ENCODE data around the gene PRR20G. TPM values are rescaled to one million over a fixed set of nuclear protein-coding genes. Genes with fewer than 3 reads are reported as not detected.
"Not testable (repeated sequence)": the region's sequence is repeated elsewhere in the genome, so short reads cannot be mapped to it uniquely, and the experiment has no call there.

The PRR20G gene
- total and polyA plus RNA-seq, 2 experiments from 2014 or later = not detected

DNA sequence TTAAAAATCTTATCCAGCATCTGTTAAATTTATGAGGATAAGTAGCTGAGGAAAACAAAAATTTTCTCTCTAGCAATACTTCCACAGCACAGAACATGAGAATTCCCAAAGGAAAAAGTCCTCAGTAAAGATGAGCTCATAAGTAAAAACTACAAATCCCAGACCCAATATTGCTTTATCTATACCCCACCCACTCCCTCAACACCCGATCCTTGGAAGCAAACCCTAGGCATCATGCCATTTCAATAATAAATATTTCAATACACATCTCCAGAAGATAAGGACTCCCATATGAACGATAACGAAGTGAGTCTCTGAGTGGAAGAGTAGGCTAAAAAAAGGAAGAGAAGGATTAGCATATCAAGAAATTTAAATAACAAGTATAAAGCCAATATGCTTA is 8.3 kb upstream of the PRR20G start:
- H3K4me2 ChIP-seq = no peak overlapping the region
- no peaks in the 10 kb centered on the region for H4K20me1 ChIP-seq (ENCODE audit: insufficient read depth, poor library complexity, severe bottlenecking)
- peaks cover 1% of the 10 kb centered on the region for H3K27me3 ChIP-seq
- H3K27ac ChIP-seq = no peak overlapping the region
- no peaks in the 10 kb centered on the region for H3K79me2 ChIP-seq
- H3K4me1 ChIP-seq (ENCODE audit: insufficient read depth) = no peaks in the 10 kb centered on the region
- no peaks in the 10 kb centered on the region for H3K36me3 ChIP-seq (replicated peaks; ENCODE audit: insufficient read depth, low read depth)
- no peaks in the 10 kb centered on the region for H3K9me3 ChIP-seq (ENCODE audit: low read depth)
- H3K4me3 ChIP-seq = no peak overlapping the region
- H3K9me2 ChIP-seq (replicated peaks; ENCODE audit: insufficient read depth) = no peaks in the 10 kb centered on the region
- no peak overlapping the region for H2AFZ ChIP-seq
- TF ChIP-seq EZH2 (IDR thresholded peaks at IDR 0.05; ENCODE audit: borderline replicate concordance) (no peak), CTCF (IDR thresholded peaks at IDR 0.05; ENCODE audit: poor library complexity) (no peak), EZH2phosphoT487 (IDR thresholded peaks at IDR 0.05; ENCODE audit: low read depth, severe bottlenecking, unreplicated experiment) (no peak)
- WGBS (ENCODE audit: low lambda C conversion rate, missing lambda C conversion rate) = 88% methylated on average over 3 of the region's 3 CpGs
- no peak for DNase-seq (ENCODE audit: low spot score)

DNA sequence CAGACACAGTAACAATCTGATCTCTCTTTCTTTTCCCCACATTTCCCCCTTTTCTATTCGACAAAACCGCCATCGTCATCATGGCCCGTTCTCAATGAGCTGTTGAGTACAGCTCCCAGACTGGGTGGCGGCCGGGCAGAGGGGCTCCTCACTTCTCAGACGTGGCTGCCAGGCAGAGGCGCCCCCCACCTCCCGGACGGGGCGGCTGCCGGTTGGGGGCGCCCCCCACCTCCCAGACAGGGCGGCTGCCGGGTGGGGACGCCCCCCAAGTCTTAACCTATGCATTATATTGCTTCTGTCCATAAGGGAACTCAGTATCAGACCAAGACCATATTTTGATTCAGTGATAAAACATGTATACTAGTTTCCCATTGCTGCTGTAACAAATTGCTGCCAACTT is 5.8 kb upstream of the PRR20G start:
- H3K27me3 ChIP-seq; H4K20me1 ChIP-seq (ENCODE audit: insufficient read depth, poor library complexity, severe bottlenecking); H3K4me3 ChIP-seq; H3K79me2 ChIP-seq; H3K9me2 ChIP-seq (replicated peaks; ENCODE audit: insufficient read depth); H3K4me1 ChIP-seq (ENCODE audit: insufficient read depth); H3K4me2 ChIP-seq; H3K36me3 ChIP-seq (replicated peaks; ENCODE audit: insufficient read depth, low read depth); DNase-seq (ENCODE audit: low spot score); H3K27ac ChIP-seq; H3K9me3 ChIP-seq (ENCODE audit: low read depth); H2AFZ ChIP-seq: not testable (repeated sequence)
- WGBS (ENCODE audit: low lambda C conversion rate, missing lambda C conversion rate) = 87% methylated on average over 14 of the region's 16 CpGs

DNA sequence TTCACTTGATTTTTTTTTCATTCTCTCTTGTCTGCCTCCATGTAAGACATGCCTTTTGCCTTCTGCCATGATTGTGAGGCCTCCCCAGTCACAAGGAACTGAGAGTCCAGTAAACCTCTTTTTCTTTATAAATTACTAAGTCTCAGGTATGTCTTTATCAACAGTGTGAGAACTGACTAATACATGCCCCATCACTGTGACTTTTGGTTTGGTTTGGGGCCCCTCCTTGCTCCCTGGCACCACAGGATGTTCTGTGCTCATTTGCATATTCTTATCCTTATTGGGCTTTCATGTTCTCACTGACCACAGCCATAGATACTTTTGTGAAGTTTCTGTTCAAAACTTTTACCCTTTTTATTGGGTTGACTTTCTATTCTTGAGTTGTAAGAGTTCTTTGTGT is 3.8 kb upstream of the PRR20G start:
- Histone ChIP-seq H4K20me1 (ENCODE audit: insufficient read depth, poor library complexity, severe bottlenecking) (no peaks in the 10 kb centered on the region), H3K27me3 (no peaks in the 10 kb centered on the region), H2AFZ (no peak overlapping the region), H3K36me3 (replicated peaks; ENCODE audit: insufficient read depth, low read depth) (no peaks in the 10 kb centered on the region), H3K9me3 (ENCODE audit: low read depth) (no peaks in the 10 kb centered on the region), H3K9me2 (replicated peaks; ENCODE audit: insufficient read depth) (no peaks in the 10 kb centered on the region), H3K4me1 (ENCODE audit: insufficient read depth) (no peaks in the 10 kb centered on the region), H3K79me2 (no peaks in the 10 kb centered on the region), H3K4me2 (no peak overlapping the region), H3K4me3 (no peak overlapping the region), H3K27ac (no peak overlapping the region)
- no peak for DNase-seq (ENCODE audit: low spot score)
- TF ChIP-seq CTCF (IDR thresholded peaks at IDR 0.05; ENCODE audit: poor library complexity) = no peak
- TF ChIP-seq EZH2 (IDR thresholded peaks at IDR 0.05; ENCODE audit: borderline replicate concordance) = no peak
- no peak for TF ChIP-seq EZH2phosphoT487 (IDR thresholded peaks at IDR 0.05; ENCODE audit: low read depth, severe bottlenecking, unreplicated experiment)

- Histone ChIP-seq H3K36me3 (replicated peaks; ENCODE audit: insufficient read depth, low read depth) (no peaks in the 10 kb centered on the region), H4K20me1 (ENCODE audit: insufficient read depth, poor library complexity, severe bottlenecking) (no peaks in the 10 kb centered on the region), H2AFZ (no peak overlapping the region), H3K4me3 (no peak overlapping the region), H3K4me1 (ENCODE audit: insufficient read depth) (no peaks in the 10 kb centered on the region), H3K79me2 (no peaks in the 10 kb centered on the region), H3K27me3 (no peaks in the 10 kb centered on the region), H3K9me3 (ENCODE audit: low read depth) (no peaks in the 10 kb centered on the region), H3K9me2 (replicated peaks; ENCODE audit: insufficient read depth) (no peaks in the 10 kb centered on the region), H3K27ac (no peak overlapping the region), H3K4me2 (no peak overlapping the region)
- TF ChIP-seq CTCF (IDR thresholded peaks at IDR 0.05; ENCODE audit: poor library complexity) (no peak), EZH2phosphoT487 (IDR thresholded peaks at IDR 0.05; ENCODE audit: low read depth, severe bottlenecking, unreplicated experiment) (no peak), EZH2 (IDR thresholded peaks at IDR 0.05; ENCODE audit: borderline replicate concordance) (no peak)
- no peak for DNase-seq (ENCODE audit: low spot score)
- WGBS (ENCODE audit: low lambda C conversion rate, missing lambda C conversion rate) = 92% methylated on average over 1 of the region's 1 CpG
Observed at GRCh38 chr3:127291114-127291513, 3.3 kb upstream of the PRR20G start.
